Measurements from ENCODE around the gene ALDH2. TPM values are rescaled to one million over a fixed set of nuclear protein-coding genes. Genes with fewer than 3 reads are reported as not detected.

The ALDH2 gene
- total and polyA plus RNA-seq, 10 of the 15 experiments (the other 5 are each of a cell fraction or from before 2014, with no cell fraction given) = 1.4 to 16.4 (median 8.7) TPM

DNA sequence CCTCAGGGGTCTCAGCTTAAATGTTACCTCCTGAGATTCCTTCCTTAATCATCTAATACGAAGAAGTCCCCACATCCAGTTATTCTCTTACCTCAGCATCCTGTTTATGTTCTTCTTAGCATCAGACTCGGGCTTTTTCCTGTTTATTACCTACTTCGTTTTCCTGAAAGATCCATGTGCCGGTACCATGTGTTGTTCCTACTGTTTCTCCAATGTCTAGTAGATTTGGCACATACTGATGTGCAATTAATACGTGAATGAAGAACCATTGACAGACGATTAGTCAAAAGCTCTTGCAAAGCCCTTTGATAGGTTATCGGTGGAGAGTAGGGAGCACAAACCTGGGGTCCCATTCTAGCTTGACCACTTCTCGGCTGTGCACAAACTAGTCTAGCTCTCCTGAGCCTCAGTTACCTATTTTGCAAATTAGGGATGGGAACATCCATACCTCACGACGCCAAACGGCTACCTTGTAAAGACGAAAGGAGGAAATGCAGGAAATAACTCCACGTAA, 74.6 kb downstream of the ALDH2 start:
- Histone ChIP-seq H3K4me2 (ENCODE audit: control insufficient read depth, insufficient read depth) (peak overlapping the region; percentile 14), H3K27ac (ENCODE audit: control insufficient read depth, insufficient read depth) (peak overlapping the region; percentile 88), H3K4me3 (peak overlapping the region; percentile 97), H3K4me1 (ENCODE audit: control insufficient read depth, insufficient read depth, low read length) (no peaks in the 10 kb centered on the region), H3K36me3 (ENCODE audit: control insufficient read depth in 2 of 2, insufficient read depth in 2 of 2, low read length in 1 of 2) (no peaks in the 10 kb centered on the region; a peak in 1 of 4 replicates), H3K79me2 (ENCODE audit: control insufficient read depth, insufficient read depth, low read length) (peaks cover 61% of the 10 kb centered on the region), H3K9ac (ENCODE audit: control insufficient read depth, insufficient read depth, low read length) (peak overlapping the region; percentile 91), H3K27me3 (replicated peaks in 1 of 2; ENCODE audit: control insufficient read depth in 2 of 2, insufficient read depth in 2 of 2, low read length in 1 of 2) (no peaks in the 10 kb centered on the region), H4K20me1 (ENCODE audit: control insufficient read depth, insufficient read depth) (no peaks in the 10 kb centered on the region), H3K9me3 (replicated peaks; ENCODE audit: control insufficient read depth, insufficient read depth, low read length) (no peaks in the 10 kb centered on the region), H2AFZ (ENCODE audit: control insufficient read depth, low read depth, low read length) (peak overlapping the region; percentile 93)
- under 1% methylated on average over 13 of the region's 13 CpGs for WGBS (ENCODE audit: insufficient coverage, insufficient replicate concordance, low lambda C conversion rate, missing lambda C conversion rate)
- intact Hi-C loops (cut with micrococcal nuclease; ENCODE audit: unreplicated experiment) = loop anchor here (10.0 kb wide), 1 partner anchor 544 kb away; the partner anchor contains the start of gene HECTD4
- POLR2A ChIA-PET = interaction anchor here (1.3 kb wide), 1 partner anchor 576 kb away, joined by 3 read pairs; no protein-coding TSS in a partner anchor
- SMC1A ChIA-PET (ENCODE audit: uncharacterized antibody, unreplicated experiment) = interaction anchor here (0.5 to 2.0 kb wide), 11 partner anchors 10 to 530 kb away, joined by 3 to 8 read pairs (median 4); partner anchors contain the start of genes ACAD10 and BRAP
- FAIRE-seq = no peak
- ATAC-seq = peak; percentile 6
- BruUV-seq (replicated peaks) = TSS peak; percentile 94
- DNase-seq (ENCODE audit: low read depth, low spot score) = no peak
- TF ChIP-seq, protein P1, sequence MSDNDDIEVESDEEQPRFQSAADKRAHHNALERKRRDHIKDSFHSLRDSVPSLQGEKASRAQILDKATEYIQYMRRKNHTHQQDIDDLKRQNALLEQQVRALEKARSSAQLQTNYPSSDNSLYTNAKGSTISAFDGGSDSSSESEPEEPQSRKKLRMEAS (IDR thresholded peaks at IDR 0.05; ENCODE audit: low read depth, low read length) = no peak
- no peak for TF ChIP-seq KAT2A (conservative IDR thresholded peaks at IDR 0.05; ENCODE audit: control insufficient read depth, low read depth, low read length)
- no peak for TF ChIP-seq ZZZ3 (IDR thresholded peaks at IDR 0.05; ENCODE audit: control insufficient read depth, insufficient read length, low read depth)
- TF ChIP-seq EED (IDR thresholded peaks at IDR 0.05; ENCODE audit: low read depth) = no peak
- no peak for TF ChIP-seq MTA3 (IDR thresholded peaks at IDR 0.05; ENCODE audit: borderline replicate concordance, low read length)
- TF ChIP-seq RB1 (IDR thresholded peaks at IDR 0.05; ENCODE audit: borderline replicate concordance) = no peak
- TF ChIP-seq MXI1 (IDR thresholded peaks at IDR 0.05; ENCODE audit: low read depth, low read length) = no peak
- no peak for TF ChIP-seq ZNF24 (IDR thresholded peaks at IDR 0.05)
- no peak for TF ChIP-seq FOXM1 (IDR thresholded peaks at IDR 0.05; ENCODE audit: low read depth, low read length)
- TF ChIP-seq RUNX3 (IDR thresholded peaks at IDR 0.05; ENCODE audit: low read length) = no peak
- TF ChIP-seq CREM (IDR thresholded peaks at IDR 0.05; ENCODE audit: low read depth) = no peak
- no peak for TF ChIP-seq CEBPZ (IDR thresholded peaks at IDR 0.05; ENCODE audit: low read depth, low read length)
- no peak for TF ChIP-seq SUPT20H (IDR thresholded peaks at IDR 0.05; ENCODE audit: borderline replicate concordance, control insufficient read depth, low read depth, low read length)
- no peak for TF ChIP-seq KLF5 (IDR thresholded peaks at IDR 0.05; ENCODE audit: partially characterized antibody)
- no peak for TF ChIP-seq CHD2 (IDR thresholded peaks at IDR 0.05; ENCODE audit: borderline replicate concordance, low read depth, low read length)
- RAD21 ChIA-PET (ENCODE audit: unreplicated experiment) = interaction anchor here (0.9 to 1.6 kb wide), 3 partner anchors 15 to 172 kb away, joined by 3 to 5 read pairs (median 3); partner anchors contain the start of genes ERP29 and TMEM116
- in situ Hi-C loops (cut with MboI) = no loop called here
- CTCF ChIA-PET = interaction anchor here (0.5 to 2.6 kb wide), 8 partner anchors 15 to 573 kb away, joined by 3 to 14 read pairs (median 5); no protein-coding TSS in a partner anchor

Measured in GM12878 (cell line).